Muscle layer of colon (tissue), 2 donors: ENCODE measurements around the gene XXYLT1.

Experiments
- H3K27ac ChIP-seq: one replicate; pipeline ENCODE4 v1.7.0; 2013; ENCODE audit warnings: low read depth, mild to moderate bottlenecking, low read length, moderate library complexity
- H3K27me3 ChIP-seq, 2 donors: one replicate each; pipeline ENCODE4 v1.7.0; 2013; ENCODE audit warnings: low read length in 2 of 2, mild to moderate bottlenecking in 2 of 2; ENCODE audit not compliant: insufficient read depth in 2 of 2, control insufficient read depth in 1 of 2
- H3K36me3 ChIP-seq: one replicate; pipeline ENCODE4 v1.7.0; 2013; ENCODE audit warnings: mild to moderate bottlenecking, low read length; ENCODE audit not compliant: insufficient read depth
- H3K4me1 ChIP-seq: one replicate; pipeline ENCODE4 v1.7.0; 2013; ENCODE audit warnings: mild to moderate bottlenecking, low read length; ENCODE audit not compliant: insufficient read depth
- H3K4me3 ChIP-seq, 2 donors: one replicate each; pipeline ENCODE4 v1.7.0; 2013; ENCODE audit warnings: low read length in 2 of 2, low read depth in 1 of 2, mild to moderate bottlenecking in 1 of 2, moderate library complexity in 1 of 2
- H3K9ac ChIP-seq: one replicate; pipeline ENCODE4 v1.7.0; 2013; ENCODE audit warnings: low read length
- H3K9me3 ChIP-seq: one replicate; pipeline ENCODE4 v1.7.0; 2013; ENCODE audit warnings: mild to moderate bottlenecking, low read length
- donor health status: abdominal sarcoma.
- donor health status: Adenocarcinoma of cecum.

Gene XXYLT1

GRCh38 chr3:195135917-195136316 is 135.0 kb downstream of the XXYLT1 start:
- no peaks in the 10 kb centered on the region for H3K9me3 ChIP-seq
- H3K9ac ChIP-seq: no peak overlapping the region
- H3K4me3 ChIP-seq: no peak overlapping the region
- H3K27ac ChIP-seq: no peak overlapping the region
- peaks cover 14% of the 10 kb centered on the region for H3K4me1 ChIP-seq
- H3K36me3 ChIP-seq: no peaks in the 10 kb centered on the region
- H3K27me3 ChIP-seq: no peaks in the 10 kb centered on the region

- H3K27me3 ChIP-seq: no peaks in the 10 kb centered on the region
- peaks cover 14% of the 10 kb centered on the region for H3K4me1 ChIP-seq
- no peaks in the 10 kb centered on the region for H3K9me3 ChIP-seq
- H3K9ac ChIP-seq: no peak overlapping the region
- no peaks in the 10 kb centered on the region for H3K36me3 ChIP-seq
- no peak overlapping the region for H3K4me3 ChIP-seq
- H3K27ac ChIP-seq: peak overlapping the region; percentile 74
These were observed 136.5 kb downstream of the XXYLT1 start for GRCh38 chr3:195134431-195134830.

- H3K4me1 ChIP-seq: peaks cover 14% of the 10 kb centered on the region
- H3K9ac ChIP-seq: peak overlapping the region; percentile 28
- H3K9me3 ChIP-seq: no peaks in the 10 kb centered on the region
- no peaks in the 10 kb centered on the region for H3K36me3 ChIP-seq
- H3K27ac ChIP-seq: peak overlapping the region; percentile 74
- H3K4me3 ChIP-seq: no peak overlapping the region
- no peaks in the 10 kb centered on the region for H3K27me3 ChIP-seq
These were observed 137.5 kb downstream of the XXYLT1 start for GRCh38 chr3:195133462-195133861.

GRCh38 chr3:195133013-195133412 is 137.9 kb downstream of the XXYLT1 start:
- no peaks in the 10 kb centered on the region for H3K36me3 ChIP-seq
- peak overlapping the region; percentile 28 for H3K9ac ChIP-seq
- no peak overlapping the region for H3K4me3 ChIP-seq
- H3K27ac ChIP-seq: peak overlapping the region; percentile 74
- peaks cover 14% of the 10 kb centered on the region for H3K4me1 ChIP-seq
- H3K27me3 ChIP-seq: no peaks in the 10 kb centered on the region
- H3K9me3 ChIP-seq: no peaks in the 10 kb centered on the region

DNA sequence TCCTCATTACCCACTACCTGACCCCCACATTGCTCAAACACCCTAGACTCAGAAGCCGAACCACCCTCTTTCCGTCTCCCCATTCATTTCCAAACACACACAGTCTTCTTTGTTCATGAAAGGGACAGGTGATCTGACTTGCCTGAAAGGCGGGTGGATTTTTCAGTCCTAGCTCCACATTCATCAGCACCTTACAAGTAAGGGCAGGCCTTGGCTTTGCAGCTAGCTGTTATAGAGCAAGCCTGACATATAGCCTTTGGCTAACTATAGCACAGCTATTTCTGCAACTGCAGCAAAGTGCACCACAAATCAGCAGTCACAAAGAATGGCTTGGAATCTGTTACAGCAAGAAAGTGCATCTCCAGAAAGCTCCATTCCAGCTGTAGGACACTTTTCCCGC is 139.8 kb downstream of the XXYLT1 start:
- Histone ChIP-seq H3K27ac (no peak overlapping the region), H3K9ac (no peak overlapping the region), H3K4me1 (peaks cover 14% of the 10 kb centered on the region), H3K4me3 (no peak overlapping the region), H3K27me3 (no peaks in the 10 kb centered on the region), H3K9me3 (no peaks in the 10 kb centered on the region), H3K36me3 (no peaks in the 10 kb centered on the region)

DNA sequence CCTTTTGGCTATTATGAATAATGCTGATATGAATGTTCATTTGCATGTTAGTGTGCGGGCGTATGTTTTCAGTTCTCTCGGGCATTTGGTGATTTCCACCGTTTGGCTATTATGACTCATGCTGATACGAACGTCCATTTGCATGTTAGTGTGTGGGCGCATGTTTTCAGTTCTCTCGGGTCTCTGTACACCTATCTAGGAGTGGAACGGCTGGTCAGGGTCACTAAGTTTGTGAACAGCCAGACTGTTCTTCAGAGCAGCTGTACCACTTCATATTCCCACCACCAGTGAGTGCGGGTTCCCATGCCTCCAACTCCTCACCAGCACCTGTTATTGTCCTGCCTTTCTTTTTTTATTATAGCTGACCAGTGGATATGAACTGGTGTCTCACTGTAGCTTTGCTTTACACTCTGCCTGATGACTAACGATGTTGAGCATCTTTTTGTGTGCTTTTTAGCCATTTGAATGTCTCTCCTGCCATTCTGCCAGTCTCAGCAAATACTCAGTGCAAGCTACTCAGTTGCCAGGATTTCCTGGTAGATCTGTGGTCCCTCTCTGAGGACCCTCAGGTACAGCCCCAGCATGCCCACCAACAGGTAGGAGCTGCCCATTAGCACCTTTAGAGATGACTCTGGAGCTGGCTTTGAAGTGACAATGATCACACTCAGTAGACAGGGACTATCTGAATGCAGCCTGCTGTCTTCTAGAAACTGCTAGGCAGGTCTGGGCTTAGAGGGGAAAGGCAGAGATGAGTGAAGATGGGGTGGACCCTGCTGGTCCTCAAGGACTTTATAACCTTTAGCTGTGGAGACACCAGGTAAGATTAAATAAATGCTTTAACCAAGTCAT is 141.1 kb downstream of the XXYLT1 start:
- H3K27ac ChIP-seq: no peak overlapping the region
- no peak overlapping the region for H3K9ac ChIP-seq
- no peak overlapping the region for H3K4me3 ChIP-seq
- H3K9me3 ChIP-seq: no peaks in the 10 kb centered on the region
- peaks cover 14% of the 10 kb centered on the region for H3K4me1 ChIP-seq
- no peaks in the 10 kb centered on the region for H3K36me3 ChIP-seq
- no peaks in the 10 kb centered on the region for H3K27me3 ChIP-seq

- no peaks in the 10 kb centered on the region for H3K36me3 ChIP-seq
- no peak overlapping the region for H3K9ac ChIP-seq
- no peaks in the 10 kb centered on the region for H3K27me3 ChIP-seq
- peaks cover 14% of the 10 kb centered on the region for H3K4me1 ChIP-seq
- H3K9me3 ChIP-seq: no peaks in the 10 kb centered on the region
- H3K4me3 ChIP-seq: no peak overlapping the region
- no peak overlapping the region for H3K27ac ChIP-seq
These were observed 141.8 kb downstream of the XXYLT1 start for GRCh38 chr3:195129072-195129643.

- Histone ChIP-seq H3K9me3 (no peaks in the 10 kb centered on the region), H3K4me1 (peaks cover 11% of the 10 kb centered on the region), H3K27ac (no peak overlapping the region), H3K9ac (no peak overlapping the region), H3K27me3 (no peaks in the 10 kb centered on the region), H3K4me3 (no peak overlapping the region), H3K36me3 (no peaks in the 10 kb centered on the region)
These were observed 142.5 kb downstream of the XXYLT1 start for GRCh38 chr3:195128255-195129071.

- no peaks in the 10 kb centered on the region for H3K4me1 ChIP-seq
- no peaks in the 10 kb centered on the region for H3K27me3 ChIP-seq
- H3K9me3 ChIP-seq: no peaks in the 10 kb centered on the region
- no peaks in the 10 kb centered on the region for H3K36me3 ChIP-seq
- no peak overlapping the region for H3K27ac ChIP-seq
- no peak overlapping the region for H3K9ac ChIP-seq
- no peak overlapping the region for H3K4me3 ChIP-seq
These were observed 144.8 kb downstream of the XXYLT1 start for GRCh38 chr3:195126056-195126605.

GRCh38 chr3:195125646-195126045 is 145.3 kb downstream of the XXYLT1 start:
- Histone ChIP-seq H3K9ac (no peak overlapping the region), H3K27ac (no peak overlapping the region), H3K27me3 (no peaks in the 10 kb centered on the region), H3K4me3 (no peak overlapping the region), H3K9me3 (no peaks in the 10 kb centered on the region), H3K4me1 (no peaks in the 10 kb centered on the region), H3K36me3 (no peaks in the 10 kb centered on the region)

GRCh38 chr3:195124378-195124992 is 146.5 kb downstream of the XXYLT1 start:
- no peak overlapping the region for H3K4me3 ChIP-seq

More at GRCh38 chr3:195124378-195124992, 146.5 kb downstream of the XXYLT1 start:
- H3K9ac ChIP-seq: no peak overlapping the region
- H3K27me3 ChIP-seq: no peaks in the 10 kb centered on the region
- H3K9me3 ChIP-seq: no peaks in the 10 kb centered on the region
- H3K27ac ChIP-seq: no peak overlapping the region
- peaks cover 8% of the 10 kb centered on the region for H3K4me1 ChIP-seq
- no peaks in the 10 kb centered on the region for H3K36me3 ChIP-seq
